Muscle layer of colon (tissue), 2 donors: Measurements from ENCODE around the gene DAPK3.
"Not testable (repeated sequence)": the region's sequence is repeated elsewhere in the genome, so short reads cannot be mapped to it uniquely, and the experiment has no call there.

Experiments used
- H3K27ac ChIP-seq: one replicate; pipeline ENCODE4 v1.7.0; 2013; ENCODE audit warnings: low read depth, mild to moderate bottlenecking, low read length, moderate library complexity
- H3K27me3 ChIP-seq, 2 donors: one replicate each; pipeline ENCODE4 v1.7.0; 2013; ENCODE audit warnings: low read length in 2 of 2, mild to moderate bottlenecking in 2 of 2; ENCODE audit not compliant: insufficient read depth in 2 of 2, control insufficient read depth in 1 of 2
- H3K36me3 ChIP-seq: one replicate; pipeline ENCODE4 v1.7.0; 2013; ENCODE audit warnings: mild to moderate bottlenecking, low read length; ENCODE audit not compliant: insufficient read depth
- H3K4me1 ChIP-seq: one replicate; pipeline ENCODE4 v1.7.0; 2013; ENCODE audit warnings: mild to moderate bottlenecking, low read length; ENCODE audit not compliant: insufficient read depth
- H3K4me3 ChIP-seq, 2 donors: one replicate each; pipeline ENCODE4 v1.7.0; 2013; ENCODE audit warnings: low read length in 2 of 2, low read depth in 1 of 2, mild to moderate bottlenecking in 1 of 2, moderate library complexity in 1 of 2
- H3K9ac ChIP-seq: one replicate; pipeline ENCODE4 v1.7.0; 2013; ENCODE audit warnings: low read length
- H3K9me3 ChIP-seq: one replicate; pipeline ENCODE4 v1.7.0; 2013; ENCODE audit warnings: mild to moderate bottlenecking, low read length
- donor health status: abdominal sarcoma.
- donor health status: Adenocarcinoma of cecum.

The DAPK3 gene

GRCh38 chr19:4012975-4013634, 42.2 kb upstream of the DAPK3 start:
- Histone ChIP-seq H3K36me3 (peaks cover 18% of the 10 kb centered on the region), H3K9me3 (no peaks in the 10 kb centered on the region), H3K4me1 (peaks cover 84% of the 10 kb centered on the region), H3K27me3 (no peaks in the 10 kb centered on the region), H3K4me3 (no peak overlapping the region), H3K9ac (no peak overlapping the region), H3K27ac (peak overlapping the region; percentile 64)

- Histone ChIP-seq H3K27ac (peak overlapping the region; percentile 64), H3K4me1 (peaks cover 84% of the 10 kb centered on the region), H3K9me3 (no peaks in the 10 kb centered on the region), H3K36me3 (peaks cover 17% of the 10 kb centered on the region), H3K4me3 (no peak overlapping the region), H3K27me3 (no peaks in the 10 kb centered on the region), H3K9ac (no peak overlapping the region)
Observed at GRCh38 chr19:4012092-4012974, 41.4 kb upstream of the DAPK3 start.

GRCh38 chr19:4011430-4011829, 40.5 kb upstream of the DAPK3 start:
- H3K9me3 ChIP-seq, H3K9ac ChIP-seq, H3K27me3 ChIP-seq: not testable (repeated sequence)
- Histone ChIP-seq H3K4me3 (peak overlapping the region in 1 of 2 donors; percentile 85), H3K4me1 (peaks cover 81% of the 10 kb centered on the region), H3K27ac (peak overlapping the region; percentile 94), H3K36me3 (peaks cover 17% of the 10 kb centered on the region)

DNA sequence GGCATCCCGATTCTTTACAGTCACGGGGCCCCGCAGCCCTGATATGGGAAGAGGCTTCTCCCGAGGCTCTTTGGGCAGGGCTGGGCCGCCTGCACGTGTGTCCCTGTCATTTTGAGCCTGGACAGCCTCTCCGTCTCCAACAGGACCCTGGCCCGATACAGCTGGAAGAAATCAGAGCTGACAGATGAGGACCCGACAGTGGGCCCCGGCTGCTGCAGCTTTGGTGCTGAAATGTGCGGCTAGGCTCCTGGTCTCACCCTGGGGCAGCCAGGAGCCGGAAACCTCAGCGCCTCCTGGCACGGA, 39.9 kb upstream of the DAPK3 start:
- Histone ChIP-seq H3K9ac (no peak overlapping the region), H3K27me3 (no peaks in the 10 kb centered on the region), H3K27ac (peak overlapping the region; percentile 94), H3K4me3 (peak overlapping the region; percentile 11 to 85), H3K4me1 (peaks cover 74% of the 10 kb centered on the region), H3K9me3 (no peaks in the 10 kb centered on the region), H3K36me3 (peaks cover 17% of the 10 kb centered on the region)

DNA sequence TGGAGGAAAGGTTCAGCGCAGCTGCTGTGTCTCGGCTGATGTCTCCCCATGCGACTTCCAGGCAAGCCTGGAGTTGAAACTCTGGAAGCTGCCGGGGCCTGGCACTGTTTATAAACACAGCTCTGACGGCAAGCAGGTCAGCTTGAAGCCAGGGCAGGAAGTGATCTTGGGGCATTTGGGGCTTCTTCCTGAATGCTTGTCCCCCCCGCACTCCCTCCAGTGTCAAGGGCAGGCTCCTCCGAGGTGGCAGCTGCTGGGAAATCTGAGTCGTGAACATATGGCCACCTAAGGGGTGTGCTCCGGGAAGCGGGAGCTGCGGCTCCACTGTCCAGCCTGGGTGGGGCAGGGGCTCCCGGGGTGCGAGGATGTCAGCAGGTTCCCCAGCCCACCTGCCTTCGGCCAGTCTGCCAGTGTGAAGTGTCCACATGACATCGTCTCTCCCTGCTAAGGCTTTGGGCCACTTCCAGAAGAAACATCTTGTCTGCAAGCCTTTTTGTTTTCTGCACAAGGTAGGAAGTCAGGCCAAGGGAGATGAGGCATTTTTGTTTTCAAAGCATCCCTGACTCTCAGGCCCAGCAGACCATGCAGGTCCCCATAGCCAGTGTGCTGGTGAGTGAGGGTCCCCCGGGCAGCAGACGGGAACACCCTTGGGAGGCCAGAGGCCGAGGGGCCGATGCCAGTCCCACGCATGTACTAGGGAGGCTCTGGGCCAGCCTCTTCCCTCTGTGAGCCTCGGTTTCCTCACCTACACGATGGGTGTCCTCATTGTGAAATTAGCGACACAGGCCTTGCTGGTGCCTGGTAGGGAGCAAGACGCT, 39.3 kb upstream of the DAPK3 start:
- Histone ChIP-seq H3K4me3 (peak overlapping the region; percentile 11 to 85), H3K9me3 (no peaks in the 10 kb centered on the region), H3K36me3 (peaks cover 17% of the 10 kb centered on the region), H3K27ac (peak overlapping the region; percentile 94), H3K9ac (no peak overlapping the region), H3K27me3 (no peaks in the 10 kb centered on the region), H3K4me1 (peaks cover 69% of the 10 kb centered on the region)

GRCh38 chr19:4007836-4008539, 37.1 kb upstream of the DAPK3 start:
- Histone ChIP-seq H3K27ac (peak overlapping the region; percentile 94), H3K36me3 (peaks cover 2% of the 10 kb centered on the region), H3K9me3 (no peaks in the 10 kb centered on the region), H3K9ac (peak overlapping the region; percentile 51), H3K4me3 (peak overlapping the region; percentile 85 to 97), H3K4me1 (peaks cover 48% of the 10 kb centered on the region), H3K27me3 (no peaks in the 10 kb centered on the region)

DNA sequence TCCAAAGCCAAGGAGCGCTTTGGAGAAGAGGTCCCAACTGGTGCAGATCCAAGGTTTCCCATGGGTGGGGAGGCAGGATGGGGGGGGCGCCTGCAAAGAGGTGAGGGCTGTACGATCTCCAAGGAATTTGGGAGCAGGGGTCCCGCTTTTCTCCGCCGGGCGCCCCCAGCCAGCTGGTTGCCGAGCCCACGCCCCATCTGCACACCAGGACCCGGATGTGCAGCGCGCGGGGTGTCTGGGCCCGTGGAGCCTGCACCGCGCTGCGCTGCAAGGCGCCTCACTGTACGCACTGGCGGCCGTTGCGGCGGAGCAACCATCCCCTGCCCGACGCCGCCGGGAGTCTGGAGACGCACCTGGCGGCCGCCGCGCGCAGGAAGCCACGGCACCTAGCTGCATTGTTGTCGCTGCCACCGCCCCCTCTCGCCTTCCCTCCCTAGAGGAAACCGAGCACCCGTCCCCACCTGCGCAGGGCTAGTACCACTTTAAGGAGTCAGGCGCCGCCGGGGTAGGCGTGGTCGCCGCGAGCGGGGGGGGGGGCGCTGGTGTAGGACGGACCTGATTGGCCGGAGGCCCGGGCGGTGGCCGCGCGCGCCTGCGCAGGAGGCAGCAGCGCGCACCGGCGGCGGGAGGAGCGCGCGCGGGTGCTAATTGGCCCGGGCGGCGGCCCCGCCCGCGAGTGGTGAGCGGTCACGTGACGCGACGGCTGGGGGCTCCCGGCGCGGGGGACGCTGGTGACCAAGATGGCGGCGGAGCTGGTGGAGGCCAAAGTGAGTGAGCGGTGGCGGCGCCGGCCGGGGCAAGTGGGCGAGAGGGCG, 36.3 kb upstream of the DAPK3 start, which contains the start of gene PIAS4:
Gene PIAS4 (plus strand): TSS at position 716 of the 815 bp plus-strand sequence. CDS start 25 bp downstream, at position 741.
- peaks cover 41% of the 10 kb centered on the region for H3K4me1 ChIP-seq

DNA sequence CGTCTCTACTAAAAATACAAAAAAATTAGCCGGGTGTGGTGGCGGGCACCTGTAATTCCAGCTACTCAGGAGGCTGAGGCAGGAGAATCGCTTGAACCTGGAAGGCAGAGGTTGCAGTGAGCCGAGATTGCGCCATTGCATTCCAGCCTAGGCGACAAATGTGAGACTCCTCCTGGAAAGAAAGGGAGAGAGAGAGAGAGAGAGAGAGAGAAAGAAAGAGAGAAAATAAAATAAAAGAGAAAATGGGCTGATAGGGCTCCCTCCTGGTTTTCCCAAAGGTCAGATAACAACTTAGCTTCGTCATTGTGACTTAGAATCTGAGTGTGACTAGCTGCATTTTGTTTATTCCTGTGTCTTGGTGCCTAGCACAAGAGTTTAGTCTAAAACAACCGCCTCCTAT, 34.5 kb upstream of the DAPK3 start:
- H3K9ac ChIP-seq, H3K27ac ChIP-seq, H3K27me3 ChIP-seq, H3K36me3 ChIP-seq, H3K4me3 ChIP-seq, H3K9me3 ChIP-seq: not testable (repeated sequence)
- peaks cover 23% of the 10 kb centered on the region for H3K4me1 ChIP-seq

More for the DNA sequence above, 36.3 kb upstream of the DAPK3 start, which contains the start of gene PIAS4:
- Histone ChIP-seq H3K9me3 (no peaks in the 10 kb centered on the region), H3K9ac (peak within 1 kb of the TSS; percentile 51), H3K36me3 (no peaks in the 10 kb centered on the region), H3K4me3 (peak within 1 kb of the TSS; percentile 85 to 97), H3K27me3 (no peaks in the 10 kb centered on the region), H3K27ac (peak within 1 kb of the TSS; percentile 94)

DNA sequence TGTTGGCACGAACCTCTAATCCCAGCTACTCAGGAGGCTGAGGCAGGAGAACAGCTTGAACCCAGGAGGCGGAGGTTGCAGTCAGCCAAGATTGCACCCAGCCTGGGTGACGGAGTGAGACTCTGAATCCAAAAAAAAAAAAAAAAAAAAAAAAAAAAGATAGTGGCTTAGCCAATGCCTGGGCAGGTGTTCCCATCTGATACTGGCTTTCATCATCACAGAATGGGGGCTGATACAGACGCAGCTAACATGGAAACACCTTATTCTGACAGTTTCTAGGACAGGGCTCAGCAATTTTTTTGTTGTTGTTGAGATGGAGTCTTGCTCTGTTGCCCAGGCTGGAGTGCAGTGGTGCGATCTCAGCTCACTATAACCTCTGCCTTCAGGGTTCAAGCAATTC, 29.9 kb upstream of the DAPK3 start:
- H3K4me1 ChIP-seq, H3K9me3 ChIP-seq, H3K36me3 ChIP-seq, H3K27me3 ChIP-seq, H3K9ac ChIP-seq, H3K27ac ChIP-seq, H3K4me3 ChIP-seq: not testable (repeated sequence)

DNA sequence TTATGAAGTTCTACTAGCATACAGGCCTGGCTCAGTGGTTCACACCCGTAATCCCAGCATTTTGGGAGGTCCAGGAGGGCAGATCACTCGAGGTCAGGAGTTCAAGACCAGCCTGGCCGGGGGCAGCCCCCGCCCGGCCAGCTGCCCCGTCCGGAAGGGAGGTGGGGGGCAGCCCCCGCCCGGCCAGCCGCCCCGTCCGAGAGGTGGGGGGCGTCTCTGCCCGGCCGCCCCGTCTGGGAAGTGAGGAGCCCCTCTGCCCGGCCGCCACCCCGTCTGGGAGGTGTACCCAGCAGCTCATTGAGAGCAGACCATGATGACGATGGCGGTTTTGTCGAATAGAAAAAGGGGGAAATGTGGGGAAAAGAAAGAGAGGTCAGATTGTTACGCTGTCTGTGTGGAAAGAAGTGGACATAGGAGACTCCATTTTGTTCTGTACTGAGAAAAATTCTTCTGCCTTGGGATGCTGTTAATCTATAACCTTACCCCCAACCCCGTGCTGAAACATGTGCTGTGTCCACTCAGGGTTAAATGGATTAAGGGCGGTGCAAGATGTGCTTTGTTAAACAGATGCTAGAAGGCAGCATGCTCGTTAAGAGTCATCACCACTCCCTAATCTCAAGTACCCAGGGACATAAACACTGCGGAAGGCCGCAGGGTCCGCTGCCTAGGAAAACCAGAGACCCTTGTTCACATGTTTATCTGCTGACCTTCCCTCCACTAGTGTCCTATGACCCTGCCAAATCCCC, 27.9 kb upstream of the DAPK3 start:
- H3K4me1 ChIP-seq, H3K27ac ChIP-seq, H3K9ac ChIP-seq, H3K36me3 ChIP-seq, H3K9me3 ChIP-seq, H3K4me3 ChIP-seq, H3K27me3 ChIP-seq: not testable (repeated sequence)
